Measurements from ENCODE around the gene CHD6.

DNA sequence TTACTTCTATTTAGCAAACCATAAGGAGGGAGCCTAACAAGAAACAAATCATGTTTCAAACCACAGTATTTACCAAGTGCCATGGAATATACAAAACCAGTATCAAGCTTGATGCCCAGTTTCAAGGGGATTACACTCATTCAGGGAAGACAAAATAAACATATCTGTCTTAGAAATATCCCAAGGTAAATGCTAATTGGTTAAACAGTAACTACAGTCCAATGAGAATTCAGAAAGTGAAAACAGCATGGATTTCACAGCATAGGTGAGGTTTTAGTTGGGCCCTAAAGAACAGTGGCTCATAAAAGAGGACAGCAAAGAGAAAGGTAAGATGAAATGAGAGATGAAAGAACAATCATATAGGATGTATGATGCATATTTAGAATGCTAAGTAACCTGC is 110.3 kb downstream of the CHD6 start:
- TF ChIP-seq, protein P1, sequence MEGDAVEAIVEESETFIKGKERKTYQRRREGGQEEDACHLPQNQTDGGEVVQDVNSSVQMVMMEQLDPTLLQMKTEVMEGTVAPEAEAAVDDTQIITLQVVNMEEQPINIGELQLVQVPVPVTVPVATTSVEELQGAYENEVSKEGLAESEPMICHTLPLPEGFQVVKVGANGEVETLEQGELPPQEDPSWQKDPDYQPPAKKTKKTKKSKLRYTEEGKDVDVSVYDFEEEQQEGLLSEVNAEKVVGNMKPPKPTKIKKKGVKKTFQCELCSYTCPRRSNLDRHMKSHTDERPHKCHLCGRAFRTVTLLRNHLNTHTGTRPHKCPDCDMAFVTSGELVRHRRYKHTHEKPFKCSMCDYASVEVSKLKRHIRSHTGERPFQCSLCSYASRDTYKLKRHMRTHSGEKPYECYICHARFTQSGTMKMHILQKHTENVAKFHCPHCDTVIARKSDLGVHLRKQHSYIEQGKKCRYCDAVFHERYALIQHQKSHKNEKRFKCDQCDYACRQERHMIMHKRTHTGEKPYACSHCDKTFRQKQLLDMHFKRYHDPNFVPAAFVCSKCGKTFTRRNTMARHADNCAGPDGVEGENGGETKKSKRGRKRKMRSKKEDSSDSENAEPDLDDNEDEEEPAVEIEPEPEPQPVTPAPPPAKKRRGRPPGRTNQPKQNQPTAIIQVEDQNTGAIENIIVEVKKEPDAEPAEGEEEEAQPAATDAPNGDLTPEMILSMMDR (IDR thresholded peaks at IDR 0.05), result no peak
- no peak for TF ChIP-seq EP300 (IDR thresholded peaks at IDR 0.05)

All from esophagus muscularis mucosa (tissue), 3 donors.